ENCODE measurements around the gene RCOR1.
"Not testable (repeated sequence)": the region's sequence is repeated elsewhere in the genome, so short reads cannot be mapped to it uniquely, and the experiment has no call there.

Gene RCOR1

DNA sequence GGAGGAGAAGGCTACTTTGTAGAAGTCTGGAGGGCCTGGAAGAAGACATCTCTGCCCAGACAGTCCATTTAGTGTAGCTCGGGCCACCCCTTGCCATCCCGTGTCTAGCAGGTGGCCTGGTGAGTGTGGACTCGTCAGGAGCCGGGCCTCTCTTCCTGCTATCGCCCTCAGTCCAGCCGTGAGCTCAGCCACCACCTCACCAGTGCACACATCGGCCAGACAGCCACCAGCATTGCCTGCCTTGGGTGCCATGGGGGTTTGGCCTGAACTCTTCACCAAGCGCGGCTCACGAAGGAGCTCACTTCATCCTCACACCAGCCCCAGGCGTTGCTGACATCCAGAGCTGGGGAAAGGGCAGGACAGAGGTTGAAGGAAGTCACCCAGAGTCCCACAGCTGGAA, 165.2 kb downstream of the RCOR1 start:
- DNase-seq, result no peak

- DNase-seq, result no peak
Observed at GRCh38 chr14:102758087-102758486, 165.6 kb downstream of the RCOR1 start.

- peak; percentile 14 for DNase-seq
Observed at GRCh38 chr14:102759456-102760187, 167.2 kb downstream of the RCOR1 start.

GRCh38 chr14:102760496-102761193, 168.2 kb downstream of the RCOR1 start:
- no peak for DNase-seq

DNA sequence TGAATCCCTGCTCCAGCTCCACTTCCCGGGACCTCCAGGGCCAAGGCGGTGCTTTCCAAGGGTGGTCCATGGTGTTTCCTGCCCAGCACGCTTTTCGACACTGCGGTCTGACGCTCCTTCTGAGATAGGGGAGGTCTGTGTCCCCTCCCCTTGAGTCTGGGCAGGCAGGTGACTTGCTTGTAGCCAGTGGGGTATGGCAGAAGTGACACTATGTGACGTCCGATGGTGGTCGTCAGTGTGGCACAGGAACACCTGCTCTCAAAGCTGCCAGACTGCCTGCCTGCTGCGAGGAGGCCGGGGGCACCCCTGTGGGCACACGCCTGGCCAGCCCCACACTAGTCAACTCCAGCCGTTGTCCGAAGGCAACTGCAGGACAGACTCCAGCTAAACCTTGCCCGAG, 168.8 kb downstream of the RCOR1 start:
- DNase-seq, result no peak

GRCh38 chr14:102764220-102764671, 171.8 kb downstream of the RCOR1 start:
- DNase-seq, result no peak

- not testable (repeated sequence) for DNase-seq
Observed at GRCh38 chr14:102765770-102766169, 173.3 kb downstream of the RCOR1 start.

DNA sequence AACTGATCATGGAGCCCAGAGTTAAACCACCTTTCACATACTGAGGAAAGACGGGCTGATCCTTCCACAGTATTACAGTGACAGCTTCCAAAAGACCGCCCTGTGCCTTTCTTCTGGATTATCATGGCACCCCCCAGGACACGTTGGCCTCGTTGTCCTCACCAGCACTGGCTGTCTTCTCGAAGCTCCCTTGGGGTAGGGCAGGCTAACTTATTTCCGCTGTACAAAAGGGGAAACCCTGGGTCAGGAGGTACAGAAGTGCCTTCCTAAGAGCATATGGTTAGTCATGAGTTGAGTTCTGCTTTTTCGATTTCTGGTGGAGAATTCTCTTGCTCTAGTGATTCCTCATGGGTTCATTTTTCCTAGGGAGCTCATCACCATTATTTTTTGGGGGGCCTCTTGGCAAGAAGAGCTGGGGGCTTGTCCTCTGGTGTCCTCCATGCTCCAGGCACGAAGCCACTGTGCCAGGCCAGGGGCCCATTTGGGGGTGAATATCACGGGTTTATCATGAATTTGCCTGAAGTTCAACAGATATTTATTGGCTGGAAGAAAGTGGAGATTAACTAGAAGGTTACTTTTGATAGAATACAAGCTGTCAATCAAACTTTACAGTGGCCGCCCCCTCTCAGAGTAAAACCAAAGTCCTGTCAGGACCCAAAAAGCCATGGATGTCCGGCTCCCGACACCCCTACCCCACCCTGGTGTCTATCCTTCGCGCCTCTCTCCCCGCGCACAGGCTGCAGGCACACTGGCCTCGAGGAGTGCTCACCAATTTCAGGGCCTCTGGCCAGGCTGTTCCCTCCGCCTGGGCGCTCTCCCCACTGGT, 176.0 kb downstream of the RCOR1 start:
- peak; percentile 75 for DNase-seq

- DNase-seq, result no peak
Observed at GRCh38 chr14:102769049-102769327, 176.5 kb downstream of the RCOR1 start.

- no peak for DNase-seq
Observed at GRCh38 chr14:102770147-102771123, 178.0 kb downstream of the RCOR1 start.

DNA sequence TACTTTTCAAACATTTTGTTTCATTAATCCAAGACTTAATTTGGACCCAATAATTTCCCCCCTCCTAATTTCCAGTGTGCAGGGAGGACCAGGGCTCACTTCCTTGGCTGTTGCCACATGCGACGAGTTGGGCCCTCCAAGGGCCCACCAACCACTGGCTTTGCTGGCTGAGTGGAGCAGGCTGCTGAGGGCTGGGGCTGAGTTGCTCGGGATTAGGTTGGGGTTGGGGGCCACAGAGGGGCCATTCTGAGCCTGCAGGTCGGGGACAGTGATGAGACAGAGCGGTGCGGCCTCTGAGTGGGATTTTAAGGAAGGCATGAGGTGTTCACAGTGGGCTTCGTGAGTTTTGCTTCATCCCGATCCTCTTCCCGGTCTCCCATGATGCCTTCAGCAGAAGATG, 178.7 kb downstream of the RCOR1 start:
- DNase-seq, result no peak

GRCh38 chr14:102772781-102773570, 180.5 kb downstream of the RCOR1 start:
- no peak for DNase-seq

DNA sequence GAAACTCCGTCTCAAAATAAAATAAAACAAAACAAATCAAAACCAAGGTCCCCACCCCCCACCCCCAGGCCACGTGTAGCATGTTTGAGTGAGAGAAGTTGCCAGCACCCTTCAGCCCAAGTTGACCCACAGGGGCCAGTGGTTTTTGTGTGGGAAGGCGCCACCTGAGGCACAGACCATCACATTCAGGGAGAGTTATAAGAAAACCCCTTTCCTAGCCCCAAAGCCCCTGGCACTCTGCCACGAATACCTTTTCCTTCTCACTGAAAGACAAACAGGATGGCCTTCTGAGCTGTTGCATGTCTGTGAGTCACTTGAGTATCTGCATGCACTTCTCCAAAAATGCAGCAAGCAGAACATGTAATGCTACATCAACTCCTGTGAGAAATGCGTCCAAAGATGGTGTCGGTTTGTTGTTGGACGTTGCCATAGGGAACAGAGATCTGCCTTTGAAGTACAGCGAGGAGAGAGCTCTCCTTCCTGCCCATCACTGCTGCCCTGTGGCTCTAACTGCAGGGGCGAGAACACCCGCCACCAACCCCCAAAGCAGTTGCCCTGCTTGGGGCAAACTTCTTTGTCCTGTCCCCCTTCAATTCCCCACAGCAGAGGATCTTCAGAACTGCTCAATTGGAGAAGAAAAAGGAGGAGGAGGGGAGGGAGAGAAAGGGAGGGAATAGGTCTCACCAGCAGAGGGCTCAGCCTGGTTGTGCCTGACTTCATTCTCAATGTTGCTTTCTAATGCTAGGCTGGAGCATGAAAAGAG, 182.1 kb downstream of the RCOR1 start:
- DNase-seq, result peak; percentile 25

DNA sequence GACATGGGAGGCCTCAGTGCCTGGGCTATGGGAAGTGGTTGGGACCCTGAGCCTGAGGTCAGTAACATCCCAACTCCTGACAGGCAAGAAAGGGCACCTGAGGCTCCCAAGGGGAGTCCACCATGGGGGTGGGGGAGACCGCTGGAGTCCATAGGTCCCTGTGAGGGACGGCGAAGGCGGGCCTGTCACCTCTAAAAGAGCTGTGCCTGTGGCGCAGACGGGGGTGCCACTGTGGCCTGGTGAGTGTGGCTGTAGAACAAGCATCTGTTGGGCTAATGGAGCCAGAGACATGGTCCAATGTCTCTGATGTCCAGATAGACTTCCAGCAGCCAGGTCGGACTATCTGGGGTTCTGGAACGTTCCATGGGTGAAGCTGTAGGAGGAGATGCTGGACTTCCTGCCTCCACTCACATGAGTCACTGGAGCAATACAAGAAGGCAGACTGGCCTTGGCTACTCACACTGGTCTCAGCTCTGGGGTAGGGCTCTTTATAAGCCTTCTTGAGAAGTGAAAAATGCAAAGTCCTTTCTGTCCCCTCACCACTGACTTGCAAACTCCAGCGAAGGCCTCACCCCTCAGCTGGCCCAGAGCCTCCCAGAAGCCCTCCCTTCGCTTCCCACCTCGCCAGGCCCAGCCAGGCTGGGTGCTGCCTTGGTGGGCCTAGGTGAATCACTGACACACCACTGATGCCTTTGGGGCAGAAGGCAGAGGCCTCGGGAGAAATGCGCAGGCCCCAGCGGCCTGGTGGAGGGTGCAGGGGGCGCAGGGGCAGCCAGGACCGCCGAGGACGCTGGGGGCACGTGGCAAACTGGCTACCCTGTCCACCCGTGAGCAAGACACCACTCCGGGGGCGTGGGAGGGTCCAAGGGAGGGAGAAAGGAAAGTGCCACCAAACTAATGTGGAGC, 183.7 kb downstream of the RCOR1 start:
- DNase-seq, result no peak

GRCh38 chr14:102776761-102777710, 184.6 kb downstream of the RCOR1 start, which contains the start of gene TRAF3:
TSS of gene TRAF3 (plus strand) at chr14:102777449. CDS start at chr14:102870202, 92,753 bp downstream.
- peak; percentile 58 for DNase-seq

- no peak for DNase-seq
Observed at GRCh38 chr14:102777711-102778337, 185.4 kb downstream of the RCOR1 start.

DNA sequence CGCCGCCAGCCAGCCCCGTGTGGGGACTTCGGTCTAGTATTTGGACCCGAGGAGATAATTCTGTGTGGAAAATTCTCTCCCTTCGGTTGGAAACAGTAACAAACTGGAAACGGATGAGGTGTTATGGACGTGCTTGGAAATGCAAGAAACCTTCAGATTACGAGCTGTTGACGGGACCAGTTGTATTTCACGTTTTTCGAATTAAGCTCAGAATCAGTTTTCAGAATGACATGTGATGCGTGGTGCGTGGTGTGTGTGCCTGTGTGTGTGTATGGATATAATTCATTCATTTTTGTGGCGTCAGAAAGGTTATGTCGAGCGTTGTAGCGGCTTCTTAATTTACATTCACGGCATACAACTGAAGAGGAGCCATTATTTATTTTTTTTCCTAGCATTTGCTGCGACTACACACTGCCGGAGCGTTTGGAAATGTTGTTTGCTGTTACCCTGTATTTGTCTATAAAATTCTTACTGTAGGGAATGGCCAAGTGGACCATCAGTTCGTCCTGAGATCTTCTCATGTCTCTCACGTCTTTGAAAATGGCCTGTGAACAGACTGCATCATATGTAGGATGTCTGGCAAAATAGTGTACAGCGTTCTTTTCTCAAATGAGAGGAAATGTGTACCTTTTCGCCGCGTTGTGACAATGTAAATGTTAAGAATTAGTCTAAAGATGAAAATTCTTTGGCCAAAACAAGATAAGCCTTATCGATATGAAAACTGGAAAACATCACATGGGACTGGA, 186.1 kb downstream of the RCOR1 start:
- no peak for DNase-seq

All from GDM1 (cell line).